ENCODE data around the gene MARVELD2.
"Not testable (repeated sequence)": the region's sequence is repeated elsewhere in the genome, so short reads cannot be mapped to it uniquely, and the experiment has no call there.

GRCh38 chr5:69471516-69471915 is 56.6 kb downstream of the MARVELD2 start:
- not testable (repeated sequence) for TF ChIP-seq POLR2A (IDR thresholded peaks at IDR 0.05)
- TF ChIP-seq, protein P1, sequence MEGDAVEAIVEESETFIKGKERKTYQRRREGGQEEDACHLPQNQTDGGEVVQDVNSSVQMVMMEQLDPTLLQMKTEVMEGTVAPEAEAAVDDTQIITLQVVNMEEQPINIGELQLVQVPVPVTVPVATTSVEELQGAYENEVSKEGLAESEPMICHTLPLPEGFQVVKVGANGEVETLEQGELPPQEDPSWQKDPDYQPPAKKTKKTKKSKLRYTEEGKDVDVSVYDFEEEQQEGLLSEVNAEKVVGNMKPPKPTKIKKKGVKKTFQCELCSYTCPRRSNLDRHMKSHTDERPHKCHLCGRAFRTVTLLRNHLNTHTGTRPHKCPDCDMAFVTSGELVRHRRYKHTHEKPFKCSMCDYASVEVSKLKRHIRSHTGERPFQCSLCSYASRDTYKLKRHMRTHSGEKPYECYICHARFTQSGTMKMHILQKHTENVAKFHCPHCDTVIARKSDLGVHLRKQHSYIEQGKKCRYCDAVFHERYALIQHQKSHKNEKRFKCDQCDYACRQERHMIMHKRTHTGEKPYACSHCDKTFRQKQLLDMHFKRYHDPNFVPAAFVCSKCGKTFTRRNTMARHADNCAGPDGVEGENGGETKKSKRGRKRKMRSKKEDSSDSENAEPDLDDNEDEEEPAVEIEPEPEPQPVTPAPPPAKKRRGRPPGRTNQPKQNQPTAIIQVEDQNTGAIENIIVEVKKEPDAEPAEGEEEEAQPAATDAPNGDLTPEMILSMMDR (IDR thresholded peaks at IDR 0.05): not testable (repeated sequence)
